Measurements from ENCODE around the gene TIMM9. TPM values are rescaled to one million over a fixed set of nuclear protein-coding genes. Genes with fewer than 3 reads are reported as not detected.

The TIMM9 gene
- total RNA-seq, 3 donors from 2014 or later = 37.4 to 70.6 (median 58.4) TPM

GRCh38 chr14:58415636-58416547 lies 11.4 kb downstream of the TIMM9 start:
- H3K4me3 ChIP-seq = no peak overlapping the region
- no peak overlapping the region for H3K27ac ChIP-seq
- intact Hi-C loops (cut with DNase I; ENCODE audit: low total_unique reads) = no loop called here
- DNase-seq (ENCODE audit: low spot score in 2 of 2) = no peak
- no peak for TF ChIP-seq POLR2A (IDR thresholded peaks at IDR 0.05)
- TF ChIP-seq CTCF (IDR thresholded peaks at IDR 0.05) = no peak
- H3K9me3 ChIP-seq = no peaks in the 10 kb centered on the region
- H3K36me3 ChIP-seq = peaks cover 3% of the 10 kb centered on the region
- H3K4me1 ChIP-seq = no peaks in the 10 kb centered on the region
- no peaks in the 10 kb centered on the region for H3K27me3 ChIP-seq

GRCh38 chr14:58414845-58415244 lies 12.5 kb downstream of the TIMM9 start:
- H3K36me3 ChIP-seq = peaks cover 3% of the 10 kb centered on the region
- TF ChIP-seq POLR2A (IDR thresholded peaks at IDR 0.05) (no peak), CTCF (IDR thresholded peaks at IDR 0.05) (no peak), POLR2AphosphoS5 (IDR thresholded peaks at IDR 0.05) (no peak)

GRCh38 chr14:58408681-58409215 lies 18.6 kb downstream of the TIMM9 start:
- H3K36me3 ChIP-seq = no peaks in the 10 kb centered on the region
- no peak overlapping the region for H3K4me3 ChIP-seq
- no peak overlapping the region for H3K27ac ChIP-seq
- H3K27me3 ChIP-seq = no peaks in the 10 kb centered on the region
- H3K4me1 ChIP-seq = no peaks in the 10 kb centered on the region
- TF ChIP-seq CTCF (IDR thresholded peaks at IDR 0.05) = no peak
- TF ChIP-seq POLR2AphosphoS5 (IDR thresholded peaks at IDR 0.05) = no peak
- intact Hi-C loops (cut with DNase I; ENCODE audit: low total_unique reads) = no loop called here
- H3K9me3 ChIP-seq = no peaks in the 10 kb centered on the region
- no peak for DNase-seq (ENCODE audit: low spot score in 2 of 2)

More at GRCh38 chr14:58414845-58415244, 12.5 kb downstream of the TIMM9 start:
- no peak for DNase-seq (ENCODE audit: low spot score in 2 of 2)
- Histone ChIP-seq H3K27me3 (no peaks in the 10 kb centered on the region), H3K4me1 (no peaks in the 10 kb centered on the region), H3K27ac (no peak overlapping the region), H3K4me3 (no peak overlapping the region), H3K9me3 (no peaks in the 10 kb centered on the region)
- intact Hi-C loops (cut with DNase I; ENCODE audit: low total_unique reads) = no loop called here

- H3K36me3 ChIP-seq = no peaks in the 10 kb centered on the region
- TF ChIP-seq POLR2AphosphoS5 (IDR thresholded peaks at IDR 0.05) = no peak
- TF ChIP-seq CTCF (IDR thresholded peaks at IDR 0.05) = no peak
- no peak for TF ChIP-seq POLR2A (IDR thresholded peaks at IDR 0.05)
- no peaks in the 10 kb centered on the region for H3K4me1 ChIP-seq
- intact Hi-C loops (cut with DNase I; ENCODE audit: low total_unique reads) = no loop called here
- no peaks in the 10 kb centered on the region for H3K9me3 ChIP-seq
- H3K27me3 ChIP-seq = no peaks in the 10 kb centered on the region
- no peak for DNase-seq (ENCODE audit: low spot score in 2 of 2)
- no peak overlapping the region for H3K4me3 ChIP-seq
- no peak overlapping the region for H3K27ac ChIP-seq
These were observed 25.7 kb downstream of the TIMM9 start for GRCh38 chr14:58401587-58401986.

GRCh38 chr14:58398895-58399294 lies 28.4 kb downstream of the TIMM9 start:
- Histone ChIP-seq H3K4me1 (no peaks in the 10 kb centered on the region), H3K9me3 (no peaks in the 10 kb centered on the region), H3K36me3 (no peaks in the 10 kb centered on the region), H3K27ac (no peak overlapping the region), H3K27me3 (no peaks in the 10 kb centered on the region), H3K4me3 (no peak overlapping the region)
- intact Hi-C loops (cut with DNase I; ENCODE audit: low total_unique reads) = no loop called here
- no peak for DNase-seq (ENCODE audit: low spot score in 2 of 2)
- TF ChIP-seq POLR2A (IDR thresholded peaks at IDR 0.05) = no peak
- no peak for TF ChIP-seq POLR2AphosphoS5 (IDR thresholded peaks at IDR 0.05)
- no peak for TF ChIP-seq CTCF (IDR thresholded peaks at IDR 0.05)
